ENCODE data around the gene MAP2K3.
"Not testable (repeated sequence)": the region's sequence is repeated elsewhere in the genome, so short reads cannot be mapped to it uniquely, and the experiment has no call there.

DNA sequence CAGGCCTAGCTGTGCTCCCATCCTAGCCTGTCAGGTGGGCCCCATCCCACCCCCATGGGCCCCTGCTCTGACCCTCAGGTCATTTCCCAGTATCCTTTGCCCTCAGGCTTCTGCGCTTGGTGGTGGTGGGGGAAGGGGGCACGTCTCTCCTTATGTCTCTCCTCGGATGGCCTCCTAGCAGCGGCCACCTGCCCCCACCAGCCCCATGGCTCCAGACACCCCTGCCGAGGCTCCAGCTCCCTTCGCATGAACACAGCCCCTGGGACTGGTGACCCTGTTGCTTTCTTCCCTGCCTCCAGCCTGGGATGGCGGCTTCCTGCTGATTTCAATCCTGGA is 64.4 kb downstream of the MAP2K3 start:
- not testable (repeated sequence) for TF ChIP-seq ZNF317 (CRISPR knock-in tag; IDR thresholded peaks at IDR 0.05; ENCODE audit: borderline replicate concordance, low read depth); FOXP1 (CRISPR knock-in tag; IDR thresholded peaks at IDR 0.05; ENCODE audit: borderline replicate concordance); ZNF263 (CRISPR knock-in tag; IDR thresholded peaks at IDR 0.05; ENCODE audit: low read depth)
- TF ChIP-seq, protein P1, sequence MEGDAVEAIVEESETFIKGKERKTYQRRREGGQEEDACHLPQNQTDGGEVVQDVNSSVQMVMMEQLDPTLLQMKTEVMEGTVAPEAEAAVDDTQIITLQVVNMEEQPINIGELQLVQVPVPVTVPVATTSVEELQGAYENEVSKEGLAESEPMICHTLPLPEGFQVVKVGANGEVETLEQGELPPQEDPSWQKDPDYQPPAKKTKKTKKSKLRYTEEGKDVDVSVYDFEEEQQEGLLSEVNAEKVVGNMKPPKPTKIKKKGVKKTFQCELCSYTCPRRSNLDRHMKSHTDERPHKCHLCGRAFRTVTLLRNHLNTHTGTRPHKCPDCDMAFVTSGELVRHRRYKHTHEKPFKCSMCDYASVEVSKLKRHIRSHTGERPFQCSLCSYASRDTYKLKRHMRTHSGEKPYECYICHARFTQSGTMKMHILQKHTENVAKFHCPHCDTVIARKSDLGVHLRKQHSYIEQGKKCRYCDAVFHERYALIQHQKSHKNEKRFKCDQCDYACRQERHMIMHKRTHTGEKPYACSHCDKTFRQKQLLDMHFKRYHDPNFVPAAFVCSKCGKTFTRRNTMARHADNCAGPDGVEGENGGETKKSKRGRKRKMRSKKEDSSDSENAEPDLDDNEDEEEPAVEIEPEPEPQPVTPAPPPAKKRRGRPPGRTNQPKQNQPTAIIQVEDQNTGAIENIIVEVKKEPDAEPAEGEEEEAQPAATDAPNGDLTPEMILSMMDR (IDR thresholded peaks at IDR 0.05): not testable (repeated sequence)
- TF ChIP-seq, protein P2, sequence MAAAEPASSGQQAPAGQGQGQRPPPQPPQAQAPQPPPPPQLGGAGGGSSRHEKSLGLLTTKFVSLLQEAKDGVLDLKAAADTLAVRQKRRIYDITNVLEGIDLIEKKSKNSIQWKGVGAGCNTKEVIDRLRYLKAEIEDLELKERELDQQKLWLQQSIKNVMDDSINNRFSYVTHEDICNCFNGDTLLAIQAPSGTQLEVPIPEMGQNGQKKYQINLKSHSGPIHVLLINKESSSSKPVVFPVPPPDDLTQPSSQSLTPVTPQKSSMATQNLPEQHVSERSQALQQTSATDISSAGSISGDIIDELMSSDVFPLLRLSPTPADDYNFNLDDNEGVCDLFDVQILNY (CRISPR knock-in tag; IDR thresholded peaks at IDR 0.05): not testable (repeated sequence)

Data from WTC11 (cell line).